ENCODE results near the gene TPH2.

The TPH2 gene

GRCh38 chr12:71958457-71958856, 19.8 kb downstream of the TPH2 start:
- no peak for TF ChIP-seq POLR2AphosphoS5 (IDR thresholded peaks at IDR 0.05; ENCODE audit: low read depth, low read length)
- TF ChIP-seq TAF1 (IDR thresholded peaks at IDR 0.05; ENCODE audit: borderline replicate concordance, insufficient read depth, low read length) = no peak
- no peak for TF ChIP-seq REST (IDR thresholded peaks at IDR 0.05; ENCODE audit: insufficient read depth in 1 of 2, low read depth in 2 of 2, low read length in 2 of 2)
- TF ChIP-seq FOXP2 (optimal IDR thresholded peaks at IDR 0.05; ENCODE audit: borderline replicate concordance, extremely low read depth, extremely low read length, insufficient read depth) = no peak
- no peak for TF ChIP-seq SIN3A (IDR thresholded peaks at IDR 0.05; ENCODE audit: borderline replicate concordance, insufficient read depth, low read length)

- TF ChIP-seq SIN3A (IDR thresholded peaks at IDR 0.05; ENCODE audit: borderline replicate concordance, insufficient read depth, low read length) = no peak
- no peak for TF ChIP-seq TAF1 (IDR thresholded peaks at IDR 0.05; ENCODE audit: borderline replicate concordance, insufficient read depth, low read length)
- no peak for TF ChIP-seq REST (IDR thresholded peaks at IDR 0.05; ENCODE audit: insufficient read depth in 1 of 2, low read depth in 2 of 2, low read length in 2 of 2)
Measured at GRCh38 chr12:71958993-71959578, 20.4 kb downstream of the TPH2 start.

- TF ChIP-seq REST (IDR thresholded peaks at IDR 0.05; ENCODE audit: insufficient read depth in 1 of 2, low read depth in 2 of 2, low read length in 2 of 2) (no peak), SIN3A (IDR thresholded peaks at IDR 0.05; ENCODE audit: borderline replicate concordance, insufficient read depth, low read length) (no peak), FOXP2 (optimal IDR thresholded peaks at IDR 0.05; ENCODE audit: borderline replicate concordance, extremely low read depth, extremely low read length, insufficient read depth) (no peak), POLR2AphosphoS5 (IDR thresholded peaks at IDR 0.05; ENCODE audit: low read depth, low read length) (no peak), TAF1 (IDR thresholded peaks at IDR 0.05; ENCODE audit: borderline replicate concordance, insufficient read depth, low read length) (no peak)
Measured at GRCh38 chr12:71967211-71967610, 28.6 kb downstream of the TPH2 start.

- TF ChIP-seq TAF1 (IDR thresholded peaks at IDR 0.05; ENCODE audit: borderline replicate concordance, insufficient read depth, low read length) (no peak), SIN3A (IDR thresholded peaks at IDR 0.05; ENCODE audit: borderline replicate concordance, insufficient read depth, low read length) (no peak), FOXP2 (optimal IDR thresholded peaks at IDR 0.05; ENCODE audit: borderline replicate concordance, extremely low read depth, extremely low read length, insufficient read depth) (no peak), POLR2AphosphoS5 (IDR thresholded peaks at IDR 0.05; ENCODE audit: low read depth, low read length) (no peak), REST (IDR thresholded peaks at IDR 0.05; ENCODE audit: insufficient read depth in 1 of 2, low read depth in 2 of 2, low read length in 2 of 2) (no peak)
Measured at GRCh38 chr12:71969330-71969729, 30.7 kb downstream of the TPH2 start.

- TF ChIP-seq REST (IDR thresholded peaks at IDR 0.05; ENCODE audit: insufficient read depth in 1 of 2, low read depth in 2 of 2, low read length in 2 of 2) = no peak
- TF ChIP-seq TAF1 (IDR thresholded peaks at IDR 0.05; ENCODE audit: borderline replicate concordance, insufficient read depth, low read length) = no peak
- TF ChIP-seq POLR2AphosphoS5 (IDR thresholded peaks at IDR 0.05; ENCODE audit: low read depth, low read length) = no peak
- no peak for TF ChIP-seq SIN3A (IDR thresholded peaks at IDR 0.05; ENCODE audit: borderline replicate concordance, insufficient read depth, low read length)
- TF ChIP-seq FOXP2 (optimal IDR thresholded peaks at IDR 0.05; ENCODE audit: borderline replicate concordance, extremely low read depth, extremely low read length, insufficient read depth) = no peak
Measured at GRCh38 chr12:71970031-71970430, 31.4 kb downstream of the TPH2 start.

Data from PFSK-1 (cell line).